Dedifferentiated amniotic fluid mesenchymal stem cell (primary cell): Measurements from ENCODE around the gene TUBA4A.
A peak's percentile ranks its signal among the peaks of the same experiment; 100 is the strongest.
"Not testable (repeated sequence)": the region's sequence is repeated elsewhere in the genome, so short reads cannot be mapped to it uniquely, and the experiment has no call there.

Source experiments
- DNase-seq: peaks from one replicate; pipeline ENCODE4 v3.0.0-alpha.2; 2016; ENCODE audit errors: extremely low spot score

TUBA4A gene

DNA sequence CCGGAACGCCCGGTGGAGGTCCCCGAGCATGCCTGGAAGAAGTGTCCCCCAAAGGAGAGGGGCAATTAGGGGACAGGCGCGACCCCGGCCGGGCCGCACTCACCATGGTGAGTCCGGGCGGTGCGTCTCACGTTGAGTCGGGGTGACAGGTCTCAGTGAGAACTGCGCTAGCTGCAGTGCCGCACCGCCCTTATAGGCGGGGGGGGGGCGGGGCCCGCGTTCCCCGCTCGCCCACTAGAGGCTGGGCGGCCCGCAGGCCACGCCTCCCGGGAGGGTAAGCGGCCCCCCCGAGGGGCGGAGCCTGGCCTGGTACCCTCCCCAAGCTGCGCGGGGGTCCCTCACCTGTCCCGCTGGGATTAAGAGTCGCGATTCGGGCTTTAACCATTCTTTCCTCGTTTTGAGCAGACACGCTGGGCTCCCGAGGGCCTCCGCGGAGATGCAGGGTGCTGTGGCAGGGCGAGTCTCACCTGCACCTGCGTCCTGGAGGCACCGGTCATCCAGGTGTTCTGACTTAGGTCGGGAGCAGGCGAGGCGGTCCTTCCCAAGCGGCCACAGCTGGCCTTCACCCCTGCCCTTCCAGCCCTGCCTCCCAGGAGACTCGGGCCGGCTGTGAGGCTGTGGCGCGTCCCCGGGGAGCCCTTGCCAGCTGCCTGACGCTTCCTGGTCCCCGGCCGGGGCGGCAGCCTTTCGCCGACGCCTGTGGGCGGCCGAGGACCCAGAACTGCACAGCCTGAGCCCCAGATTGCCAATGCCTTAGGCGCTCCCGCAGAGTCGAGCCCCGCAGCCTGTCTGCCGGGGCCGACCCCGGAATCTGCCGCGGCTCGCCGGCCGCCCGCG is at the start of gene TUBA4A:
TSS of gene TUBA4A (minus strand) at position 166 of the 837 bp plus-strand sequence. CDS start at position 106, 60 bp downstream.
- no peak for DNase-seq

DNA sequence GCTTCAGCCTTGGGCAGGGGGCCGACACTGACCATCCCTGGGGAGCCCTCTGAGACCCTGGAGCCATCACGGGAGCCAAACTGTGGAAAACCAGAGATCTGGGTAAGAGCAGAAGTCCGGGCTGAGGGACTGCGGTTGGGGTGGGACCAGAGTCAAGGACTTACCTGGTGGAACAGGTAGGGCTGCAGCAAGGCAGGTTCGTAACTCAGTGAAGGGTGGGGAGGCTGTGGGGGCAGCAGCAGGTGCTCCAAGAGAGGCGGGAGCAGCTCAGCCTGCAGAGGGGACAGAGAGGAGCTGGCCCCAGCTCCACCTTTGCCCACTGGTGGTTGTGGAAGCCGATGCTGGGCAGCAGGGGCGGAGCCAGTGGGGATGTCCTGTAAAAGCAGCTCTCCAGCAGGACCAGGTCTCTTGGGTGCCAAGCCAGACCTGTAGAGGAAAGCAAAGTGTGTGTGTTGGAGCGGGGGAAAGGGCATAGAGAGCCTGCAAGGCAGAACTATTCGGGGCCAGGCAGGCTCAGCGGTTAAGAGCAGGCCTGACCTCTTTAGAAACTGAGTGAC is 48.8 kb upstream of the TUBA4A start:
- no peak for DNase-seq

- no peak for DNase-seq
Observed at GRCh38 chr2:219300022-219300421, 46.3 kb upstream of the TUBA4A start.

GRCh38 chr2:219299372-219299760 is 45.6 kb upstream of the TUBA4A start:
- DNase-seq, result no peak

DNA sequence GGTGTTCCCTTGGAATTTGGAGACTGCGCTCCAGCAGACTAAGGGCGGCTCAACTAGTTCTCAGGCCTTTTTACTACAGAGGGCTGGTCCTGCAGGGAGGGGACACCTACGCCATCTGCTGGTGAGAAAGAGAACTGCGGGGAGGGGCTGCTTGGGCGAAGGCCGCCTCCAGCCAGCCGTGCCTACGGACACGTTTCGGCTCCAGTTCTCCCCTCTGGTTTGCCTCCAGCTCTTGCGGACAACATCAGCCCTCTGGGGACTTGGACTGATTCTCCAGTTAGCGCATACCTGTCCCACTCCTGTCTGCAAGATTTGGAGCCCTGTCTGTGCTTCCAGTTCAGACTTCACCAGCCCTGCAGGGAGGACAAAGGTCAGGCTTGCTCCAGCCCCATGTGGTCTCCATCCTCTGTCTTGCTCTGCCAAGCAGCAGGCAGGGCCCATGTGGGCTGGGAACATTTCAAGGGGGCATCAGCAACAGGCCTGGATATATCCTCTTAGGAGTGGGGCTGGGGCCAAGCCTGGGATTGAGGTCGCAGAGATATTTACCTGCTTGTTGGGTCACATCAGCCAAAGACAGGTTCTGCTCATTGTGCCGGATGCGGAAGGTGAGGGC is 45.1 kb upstream of the TUBA4A start:
- DNase-seq, result peak; percentile 73

- no peak for DNase-seq
Observed at GRCh38 chr2:219297766-219298456, 44.2 kb upstream of the TUBA4A start.

DNA sequence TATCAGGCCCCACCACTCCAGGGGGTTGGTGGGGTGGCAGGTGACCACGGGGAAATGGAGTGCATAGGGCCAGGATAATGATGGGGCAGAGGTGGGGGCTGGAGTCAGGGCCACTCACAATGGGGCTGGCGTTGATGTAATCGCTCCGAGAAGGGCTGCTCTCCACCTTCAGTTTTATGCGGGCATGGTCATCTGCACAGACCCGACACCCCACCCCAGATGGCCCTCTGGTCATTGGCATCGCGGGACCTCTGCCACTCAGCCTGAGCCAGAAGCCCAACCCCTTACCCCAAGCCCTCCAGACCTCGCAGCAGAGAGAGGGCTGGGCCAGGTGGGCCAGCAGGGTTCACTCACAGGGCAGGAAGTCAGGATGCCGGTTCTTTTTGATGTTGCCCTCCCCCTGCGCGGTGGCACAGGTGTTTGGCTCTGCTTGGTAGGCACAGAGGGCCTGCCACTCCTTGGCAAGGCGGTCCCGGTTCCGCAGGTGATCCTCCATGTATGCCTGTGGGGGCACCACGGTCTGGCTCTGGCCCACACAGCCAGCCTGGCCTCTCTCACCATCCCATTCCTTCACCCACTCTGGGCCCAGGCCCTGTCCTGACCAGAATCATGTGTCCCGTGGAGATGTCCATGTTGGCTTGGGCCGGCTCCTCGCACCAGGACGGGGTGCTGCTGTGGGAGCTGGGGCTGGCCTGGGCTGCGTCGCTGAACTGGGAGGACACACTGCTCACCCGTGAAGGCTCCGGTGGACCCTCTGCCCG is 43.1 kb upstream of the TUBA4A start:
- no peak for DNase-seq

DNA sequence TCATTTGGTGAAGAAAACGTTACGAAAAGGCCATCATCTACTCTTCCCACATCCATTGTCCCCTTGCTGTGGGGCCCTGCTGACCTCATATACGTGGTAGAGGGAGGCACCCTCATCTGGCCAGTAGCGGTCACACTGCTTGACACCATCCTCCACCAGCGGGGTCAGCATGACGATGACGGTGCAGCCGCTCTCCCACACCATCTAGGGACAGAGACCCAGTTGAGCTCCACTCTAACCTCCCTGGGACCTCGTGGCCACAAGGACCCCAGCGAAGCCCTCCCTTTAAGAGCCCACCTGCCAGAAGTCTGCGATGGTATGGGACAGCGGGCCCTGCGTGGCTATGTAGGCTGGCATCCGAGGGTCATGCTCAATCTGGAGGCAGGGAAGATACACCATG is 42.4 kb upstream of the TUBA4A start:
- no peak for DNase-seq

- DNase-seq, result peak; percentile 56
Observed at GRCh38 chr2:219294356-219295351, 40.9 kb upstream of the TUBA4A start.

GRCh38 chr2:219293736-219294231 is 40.1 kb upstream of the TUBA4A start:
- DNase-seq, result no peak

- DNase-seq, result no peak
Observed at GRCh38 chr2:219292616-219293015, 38.9 kb upstream of the TUBA4A start.

- no peak for DNase-seq
Observed at GRCh38 chr2:219291910-219292490, 38.3 kb upstream of the TUBA4A start.

DNA sequence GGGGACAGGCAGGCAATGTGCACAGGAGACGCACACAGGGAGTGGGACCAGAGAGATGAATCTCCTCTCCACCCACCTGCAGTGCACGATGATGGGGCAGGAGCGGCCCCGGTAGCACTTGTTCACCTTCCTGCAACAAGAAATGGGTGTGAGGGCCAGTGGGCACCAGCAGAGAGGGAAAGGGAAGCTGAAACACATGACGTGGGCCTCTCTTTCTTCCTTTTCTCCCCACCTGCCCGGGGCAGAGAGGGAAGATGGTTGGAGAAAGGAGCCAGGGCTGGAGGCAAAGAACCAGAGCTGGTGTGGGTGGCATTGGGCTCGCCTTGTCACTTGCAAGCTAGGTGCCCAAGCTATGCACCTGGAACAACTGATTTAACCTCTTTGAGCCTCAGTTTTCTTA is 37.7 kb upstream of the TUBA4A start:
- DNase-seq, result no peak

- DNase-seq, result no peak
Observed at GRCh38 chr2:219290381-219291171, 36.9 kb upstream of the TUBA4A start.

DNA sequence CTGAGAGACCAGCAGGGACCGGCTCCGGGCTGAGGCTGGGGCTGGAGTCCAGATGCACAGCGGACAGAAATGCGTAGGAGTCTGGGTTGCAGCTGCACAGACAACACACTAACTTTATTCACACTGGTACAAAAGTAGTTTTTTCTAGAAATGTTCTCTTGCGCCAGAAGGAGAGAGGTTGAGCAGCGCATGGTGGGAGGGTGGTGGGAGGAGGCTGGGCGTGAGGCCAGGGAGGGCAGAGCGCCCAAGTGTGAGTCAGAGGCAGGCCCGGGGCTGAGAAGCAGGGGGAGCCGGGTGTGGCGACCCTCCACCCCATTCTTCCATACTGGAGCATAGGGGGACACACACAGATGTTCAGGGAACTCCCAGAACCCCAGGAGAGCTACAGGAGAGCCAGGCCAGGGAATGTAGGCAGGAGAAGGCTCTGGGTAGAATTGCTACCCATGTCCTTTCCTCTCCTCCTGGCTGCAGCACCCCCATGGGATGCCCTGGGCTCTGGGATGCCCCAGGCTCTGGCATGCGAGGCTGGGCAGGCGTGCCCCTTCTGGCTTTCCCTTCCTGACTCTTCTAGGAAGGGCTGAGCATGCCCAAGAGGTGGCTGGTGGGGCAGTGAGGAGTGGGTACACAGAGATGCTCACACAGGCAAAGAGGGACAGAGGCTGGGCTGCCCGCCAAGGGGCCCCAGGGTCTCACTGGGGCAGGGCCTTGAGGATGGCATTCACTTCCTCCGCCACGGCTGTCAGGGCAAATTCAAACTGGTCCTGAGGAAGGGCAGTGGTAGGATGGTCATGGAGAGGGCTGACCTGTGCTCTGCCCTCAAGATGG is 36.0 kb upstream of the TUBA4A start:
- DNase-seq, result peak; percentile 79

GRCh38 chr2:219289195-219289536 is 35.4 kb upstream of the TUBA4A start:
- no peak for DNase-seq

- DNase-seq, result no peak
Observed at GRCh38 chr2:219287580-219288265, 34.0 kb upstream of the TUBA4A start.

DNA sequence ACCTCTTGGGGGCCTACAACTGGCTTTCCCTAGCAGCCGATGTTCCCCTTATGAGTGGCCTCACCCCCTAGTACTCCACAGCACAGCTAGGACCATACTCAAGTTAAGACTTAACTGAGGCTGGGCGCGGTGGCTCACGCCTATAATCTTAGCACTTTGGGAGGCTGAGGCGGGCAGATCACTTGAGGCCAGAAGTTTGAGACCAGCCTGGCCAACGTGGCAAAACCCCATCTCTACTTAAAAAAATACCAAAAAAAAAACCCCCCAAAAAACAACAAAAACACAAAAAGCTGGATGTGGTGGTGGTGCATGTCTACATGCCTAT is 33.4 kb upstream of the TUBA4A start:
- DNase-seq, result not testable (repeated sequence)
